Endodermal cell (in vitro differentiated cells): ENCODE measurements around the gene SNAI1. TPM values are rescaled to one million over a fixed set of nuclear protein-coding genes. Genes with fewer than 3 reads are reported as not detected.

Source experiments
- DNase-seq: peaks from one replicate; pipeline ENCODE4 v3.0.0-alpha.2; 2017
- H3K27ac ChIP-seq: 2 replicates; pipeline ENCODE4 v1.5.1; 2013; ENCODE audit warnings: mild to moderate bottlenecking, low read depth, low read length, moderate library complexity
- H3K27me3 ChIP-seq: 2 replicates; pipeline ENCODE4 v1.6.1; 2013; ENCODE audit warnings: mild to moderate bottlenecking, low read length, moderate library complexity; ENCODE audit not compliant: insufficient read depth, control insufficient read depth, poor library complexity, severe bottlenecking
- H3K36me3 ChIP-seq: 2 replicates; pipeline ENCODE4 v1.7.0; 2013; ENCODE audit warnings: mild to moderate bottlenecking, low read length, moderate library complexity; ENCODE audit not compliant: control insufficient read depth, insufficient read depth
- H3K4me1 ChIP-seq: one replicate; pipeline ENCODE4 v1.7.0; 2013; ENCODE audit warnings: low read length; ENCODE audit not compliant: control insufficient read depth, insufficient read depth
- H3K4me3 ChIP-seq: 2 replicates; pipeline ENCODE4 v1.5.1; 2013; ENCODE audit warnings: mild to moderate bottlenecking, low read length, moderate library complexity
- H3K9ac ChIP-seq: 2 replicates; pipeline ENCODE4 v1.6.1; 2013; ENCODE audit warnings: mild to moderate bottlenecking, low read length, moderate library complexity; ENCODE audit not compliant: poor library complexity, severe bottlenecking; ENCODE audit errors: extremely low read depth
- H3K9me3 ChIP-seq: 2 replicates; pipeline ENCODE4 v1.6.1; 2013; ENCODE audit warnings: mild to moderate bottlenecking, low read length, moderate library complexity; ENCODE audit not compliant: control insufficient read depth
- H3K27ac Mint-ChIP-seq: 2 replicates; pipeline ENCODE4 v1.8.0; 2020; ENCODE audit warnings: mixed read lengths
- H3K27me3 Mint-ChIP-seq: 2 replicates; pipeline ENCODE4 v1.8.0; 2021; ENCODE audit warnings: mild to moderate bottlenecking, mixed read lengths; ENCODE audit not compliant: insufficient read depth
- H3K36me3 Mint-ChIP-seq: 2 replicates; pipeline ENCODE4 v1.8.0; 2020; ENCODE audit warnings: low read depth, mixed read lengths
- H3K4me1 Mint-ChIP-seq: 2 replicates; pipeline ENCODE4 v1.8.0; 2020; ENCODE audit warnings: mixed read lengths
- H3K4me3 Mint-ChIP-seq: 2 replicates; pipeline ENCODE4 v1.8.0; 2020; ENCODE audit warnings: mild to moderate bottlenecking, moderate library complexity, mixed read lengths
- H3K9me3 Mint-ChIP-seq: 2 replicates; pipeline ENCODE4 v1.8.0; 2020; ENCODE audit warnings: mild to moderate bottlenecking, mixed read lengths
- WGBS, 2 experiments: methylation state at CpG; one replicate each; pipeline versions ENCODE4 v1.1.5 to v1.1.7; 2013; ENCODE audit warnings: missing lambda C conversion rate in 2 of 2, mixed read lengths in 1 of 2; ENCODE audit not compliant: insufficient coverage in 1 of 2, insufficient read length in 1 of 2; 5-methylcytosine and 5-hydroxymethylcytosine counted together
- total RNA-seq, 2 donors: library from RNA; stranded (reverse); fragmentation: NEBNext Ultra II Directional in 1 of 2; extraction: Animal tissue kit (Norgen Biotek cat#: 25700) in 1 of 2; gene quantifications; 2 replicates in 1 of 2; 3 replicates in 1 of 2; pipeline ENCODE4 v1.2.1, GENCODE V29; 2021
- TF ChIP-seq, protein P1 (sequence below): fragments of 200-600 bp; sonication (generic); conservative IDR thresholded peaks from 2 replicates; pipeline ENCODE4 v1.5.0; 2021; ENCODE audit warnings: antibody characterized with exemption, mild to moderate bottlenecking

The SNAI1 gene
- total RNA-seq, 2 donors from 2014 or later: 10.6 to 13.1 TPM

GRCh38 chr20:49942942-49943341 lies 39.8 kb upstream of the SNAI1 start:
- H3K36me3 ChIP-seq: peaks cover 69% of the 10 kb centered on the region
- peaks cover 63% of the 10 kb centered on the region for H3K36me3 Mint-ChIP-seq

GRCh38 chr20:49945306-49945700 lies 37.5 kb upstream of the SNAI1 start:
- TF ChIP-seq, protein P1, sequence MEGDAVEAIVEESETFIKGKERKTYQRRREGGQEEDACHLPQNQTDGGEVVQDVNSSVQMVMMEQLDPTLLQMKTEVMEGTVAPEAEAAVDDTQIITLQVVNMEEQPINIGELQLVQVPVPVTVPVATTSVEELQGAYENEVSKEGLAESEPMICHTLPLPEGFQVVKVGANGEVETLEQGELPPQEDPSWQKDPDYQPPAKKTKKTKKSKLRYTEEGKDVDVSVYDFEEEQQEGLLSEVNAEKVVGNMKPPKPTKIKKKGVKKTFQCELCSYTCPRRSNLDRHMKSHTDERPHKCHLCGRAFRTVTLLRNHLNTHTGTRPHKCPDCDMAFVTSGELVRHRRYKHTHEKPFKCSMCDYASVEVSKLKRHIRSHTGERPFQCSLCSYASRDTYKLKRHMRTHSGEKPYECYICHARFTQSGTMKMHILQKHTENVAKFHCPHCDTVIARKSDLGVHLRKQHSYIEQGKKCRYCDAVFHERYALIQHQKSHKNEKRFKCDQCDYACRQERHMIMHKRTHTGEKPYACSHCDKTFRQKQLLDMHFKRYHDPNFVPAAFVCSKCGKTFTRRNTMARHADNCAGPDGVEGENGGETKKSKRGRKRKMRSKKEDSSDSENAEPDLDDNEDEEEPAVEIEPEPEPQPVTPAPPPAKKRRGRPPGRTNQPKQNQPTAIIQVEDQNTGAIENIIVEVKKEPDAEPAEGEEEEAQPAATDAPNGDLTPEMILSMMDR: no peak

More at GRCh38 chr20:49942942-49943341, 39.8 kb upstream of the SNAI1 start:
- 97% methylated on average over 2 of the region's 3 CpGs; no CpG with 5 or more reads in 1 of the 2 experiments for WGBS, 2 experiments
- no peaks in the 10 kb centered on the region for H3K27me3 ChIP-seq
- Mint-ChIP-seq H3K4me1 (peaks cover 23% of the 10 kb centered on the region), H3K9me3 (peaks cover under 1% of the 10 kb centered on the region), H3K27me3 (no peaks in the 10 kb centered on the region), H3K4me3 (no peak overlapping the region), H3K27ac (no peak overlapping the region)
- H3K27ac ChIP-seq: no peak overlapping the region
- H3K4me1 ChIP-seq: peaks cover 15% of the 10 kb centered on the region
- H3K9ac ChIP-seq: no peak overlapping the region
- no peak for DNase-seq
- TF ChIP-seq, protein P1: no peak
- no peaks in the 10 kb centered on the region for H3K9me3 ChIP-seq
- no peak overlapping the region for H3K4me3 ChIP-seq

DNA sequence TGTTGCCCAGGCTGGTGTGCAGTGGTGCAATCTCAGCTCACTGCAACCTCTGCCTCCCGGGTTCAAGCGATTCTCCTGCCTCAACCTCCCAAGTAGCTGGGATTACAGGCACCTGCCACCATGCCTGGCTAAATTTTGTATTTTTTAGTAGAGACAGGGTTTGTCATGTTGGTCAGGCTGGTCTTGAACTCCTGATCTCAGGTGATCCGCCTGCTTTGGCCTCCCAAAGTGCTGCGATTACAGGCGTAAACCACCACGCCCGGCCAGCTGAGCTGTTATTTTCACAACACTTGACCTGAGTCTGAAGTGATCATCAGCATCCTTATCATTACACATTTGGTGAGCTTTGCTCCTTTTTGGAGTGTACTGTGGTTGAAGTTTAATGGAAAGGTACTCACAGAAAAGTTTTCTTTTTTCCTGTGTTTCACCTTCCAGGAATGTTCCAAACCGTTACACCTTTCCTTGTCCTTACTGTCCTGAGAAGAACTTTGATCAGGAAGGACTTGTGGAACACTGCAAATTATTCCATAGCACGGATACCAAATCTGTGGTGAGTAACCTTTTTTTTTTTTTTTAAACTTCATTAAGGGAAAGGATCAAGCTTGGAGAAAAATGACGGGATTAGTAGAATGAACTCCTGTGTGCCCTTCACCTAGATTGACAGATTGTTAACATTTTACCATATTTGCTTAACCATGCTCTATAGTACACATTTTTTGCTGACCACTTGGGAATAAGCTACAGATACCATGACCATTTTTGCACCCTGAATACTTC lies 36.9 kb upstream of the SNAI1 start:
- DNase-seq: no peak
- H3K36me3 Mint-ChIP-seq: peaks cover 84% of the 10 kb centered on the region
- no peak overlapping the region for H3K4me3 Mint-ChIP-seq
- H3K9me3 Mint-ChIP-seq: peaks cover 1% of the 10 kb centered on the region
- TF ChIP-seq, protein P1: no peak
- H3K27me3 Mint-ChIP-seq: no peaks in the 10 kb centered on the region
- Histone ChIP-seq H3K27ac (no peak overlapping the region), H3K36me3 (peaks cover 90% of the 10 kb centered on the region), H3K4me3 (no peak overlapping the region), H3K27me3 (no peaks in the 10 kb centered on the region), H3K9ac (no peak overlapping the region), H3K9me3 (no peaks in the 10 kb centered on the region), H3K4me1 (peaks cover 2% of the 10 kb centered on the region)
- 87 to 93% methylated on average over 2 to 10 of the region's 10 CpGs for WGBS, 2 experiments
- peaks cover 6% of the 10 kb centered on the region for H3K4me1 Mint-ChIP-seq
- H3K27ac Mint-ChIP-seq: no peak overlapping the region

More at GRCh38 chr20:49945306-49945700, 37.5 kb upstream of the SNAI1 start:
- Mint-ChIP-seq H3K9me3 (peaks cover 1% of the 10 kb centered on the region), H3K27ac (no peak overlapping the region), H3K4me3 (no peak overlapping the region), H3K4me1 (peaks cover 7% of the 10 kb centered on the region), H3K36me3 (peaks cover 79% of the 10 kb centered on the region), H3K27me3 (no peaks in the 10 kb centered on the region)
- no peak overlapping the region for H3K27ac ChIP-seq
- H3K27me3 ChIP-seq: no peaks in the 10 kb centered on the region
- H3K4me1 ChIP-seq: peaks cover 2% of the 10 kb centered on the region
- H3K9me3 ChIP-seq: no peaks in the 10 kb centered on the region
- H3K36me3 ChIP-seq: peaks cover 86% of the 10 kb centered on the region
- no peak overlapping the region for H3K4me3 ChIP-seq
- DNase-seq: no peak
- H3K9ac ChIP-seq: no peak overlapping the region
- WGBS, 2 experiments: 83 to 95% methylated on average over 2 to 3 of the region's 3 CpGs
